LNCAP (cell line): Measurements from ENCODE around the gene STUM.

Source experiments
- CTCF ChIP-seq: fragments of 450-650 bp; IDR thresholded peaks from 2 replicates; pipeline ENCODE4 v1.5.1; 2017; ENCODE audit warnings: mild to moderate bottlenecking

Gene STUM

DNA sequence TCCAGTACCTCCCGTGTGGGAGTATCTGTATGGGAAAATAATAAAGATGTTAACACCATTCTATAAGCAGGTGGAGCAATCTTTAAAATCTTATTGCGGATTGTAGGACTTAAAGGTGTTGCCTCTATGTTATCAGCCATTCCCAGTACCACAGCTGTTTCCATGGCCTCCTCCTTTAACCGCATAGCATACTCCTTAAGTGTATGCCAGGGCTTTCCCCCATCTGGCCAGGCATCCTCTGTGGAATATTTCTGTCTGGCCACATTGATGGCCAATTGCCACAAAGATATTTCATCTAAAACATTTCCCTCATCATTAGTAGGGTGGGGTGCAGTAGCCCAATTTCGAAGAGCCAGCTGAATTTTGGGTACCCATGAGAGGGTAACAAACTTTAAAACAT is 7.3 kb upstream of the STUM start:
- no peak for TF ChIP-seq CTCF

GRCh38 chr1:226541631-226542622 is 6.6 kb upstream of the STUM start:
- TF ChIP-seq CTCF = no peak

DNA sequence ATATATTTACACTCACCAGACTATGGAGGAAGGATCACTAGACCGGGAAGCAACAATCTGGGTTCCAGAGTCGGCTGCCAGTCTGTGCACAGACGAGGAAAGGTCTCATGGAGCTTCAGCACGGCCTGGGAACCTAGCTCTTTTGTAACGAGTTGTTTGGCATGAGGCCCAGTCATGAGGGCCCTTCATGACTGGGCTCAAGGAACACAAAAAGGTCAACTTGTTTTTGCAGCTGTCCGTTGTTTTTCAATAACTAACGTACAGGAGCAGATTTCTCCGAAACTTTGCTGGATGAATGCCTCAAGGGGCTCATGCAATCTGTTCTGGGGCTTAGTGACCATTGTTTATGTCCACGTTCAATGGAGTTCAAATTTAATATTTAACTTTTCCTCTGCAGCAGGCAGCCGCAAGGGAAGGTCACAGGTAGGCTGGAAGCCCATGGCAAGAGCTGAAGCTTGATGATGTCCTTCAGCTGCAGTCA is 5.9 kb upstream of the STUM start:
- TF ChIP-seq CTCF = no peak

DNA sequence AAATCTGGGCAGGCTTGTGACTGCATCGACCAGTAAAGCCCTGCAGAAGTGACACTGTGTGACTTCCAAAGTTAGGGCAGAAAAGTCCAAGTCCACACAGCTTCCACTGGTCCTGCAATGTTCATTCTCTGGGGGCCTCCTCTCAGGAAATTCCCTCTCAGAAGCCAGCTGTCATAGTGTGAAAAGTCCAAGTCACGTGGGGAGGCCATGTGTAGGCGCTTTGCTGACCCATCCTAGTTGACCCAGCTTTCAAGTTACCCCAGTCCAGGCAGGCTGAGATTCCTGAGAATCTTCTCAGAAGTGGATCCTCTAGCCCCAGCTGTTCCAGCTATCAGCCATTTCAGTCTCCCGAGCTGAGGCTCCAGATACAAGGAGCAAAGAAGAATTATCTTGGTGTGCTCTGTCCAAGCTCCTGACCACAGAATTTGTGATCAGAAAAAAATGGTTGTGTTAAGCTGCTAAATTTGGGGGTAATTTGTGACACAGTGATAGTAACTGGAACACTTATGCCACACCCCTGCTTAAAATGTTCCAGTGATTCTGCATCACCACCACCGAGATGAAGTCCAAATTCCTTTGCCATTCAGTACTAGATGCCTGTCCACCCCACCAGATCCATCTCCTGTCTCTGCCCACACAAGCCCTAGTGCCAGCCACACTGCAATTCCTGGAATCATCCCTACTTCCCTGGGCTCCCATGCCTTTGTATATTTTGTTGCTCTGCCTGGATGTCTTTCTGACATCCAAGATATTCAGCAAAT is 2.5 kb upstream of the STUM start:
- no peak for TF ChIP-seq CTCF

DNA sequence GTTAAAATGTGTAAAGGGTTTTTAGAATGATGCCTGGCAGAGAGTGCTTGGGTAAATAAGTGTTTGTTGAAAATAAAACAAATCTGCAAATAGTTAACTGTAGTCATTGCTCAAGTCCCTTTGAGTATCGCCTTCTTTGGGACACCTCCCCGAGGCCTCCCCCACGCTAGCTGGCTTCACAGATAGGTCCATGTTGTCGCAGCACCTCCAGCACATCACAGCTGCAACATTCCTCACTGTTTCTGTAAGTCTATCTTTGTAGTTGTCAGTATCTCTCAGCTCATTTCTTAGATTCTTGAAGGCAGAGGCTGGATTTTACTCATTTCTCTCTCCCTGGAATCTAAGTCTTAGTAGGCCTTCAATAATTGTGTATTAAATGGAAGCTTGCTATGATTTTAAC is 1.6 kb upstream of the STUM start:
- no peak for TF ChIP-seq CTCF

GRCh38 chr1:226547754-226548191 is 791 bp upstream of the STUM start:
- TF ChIP-seq CTCF = peak; percentile 100

- TF ChIP-seq CTCF = no peak
These were observed 751 bp downstream of the STUM start for GRCh38 chr1:226549094-226549936.
